ENCODE measurements around the gene CELSR1.

Gene CELSR1

GRCh38 chr22:46459347-46460065 is 77.9 kb downstream of the CELSR1 start:
- no peak for DNase-seq (ENCODE audit: low spot score)

GRCh38 chr22:46458525-46458924 is 78.9 kb downstream of the CELSR1 start:
- no peak for DNase-seq (ENCODE audit: low spot score)

GRCh38 chr22:46457502-46458488 is 79.6 kb downstream of the CELSR1 start:
- no peak for DNase-seq (ENCODE audit: low spot score)

- no peak for DNase-seq (ENCODE audit: low spot score)
These were observed 80.6 kb downstream of the CELSR1 start for GRCh38 chr22:46456818-46457163.

- no peak for DNase-seq (ENCODE audit: low spot score)
These were observed 82.0 kb downstream of the CELSR1 start for GRCh38 chr22:46455446-46455845.

GRCh38 chr22:46454504-46455269 is 82.7 kb downstream of the CELSR1 start:
- no peak for DNase-seq (ENCODE audit: low spot score)

GRCh38 chr22:46453829-46454503 is 83.5 kb downstream of the CELSR1 start:
- DNase-seq (ENCODE audit: low spot score), result no peak

GRCh38 chr22:46453006-46453828 is 84.2 kb downstream of the CELSR1 start:
- DNase-seq (ENCODE audit: low spot score), result peak; percentile 84

- DNase-seq (ENCODE audit: low spot score), result no peak
These were observed 85.0 kb downstream of the CELSR1 start for GRCh38 chr22:46452195-46453005.

- no peak for DNase-seq (ENCODE audit: low spot score)
These were observed 85.7 kb downstream of the CELSR1 start for GRCh38 chr22:46451741-46452140.

- DNase-seq (ENCODE audit: low spot score), result no peak
These were observed 86.4 kb downstream of the CELSR1 start for GRCh38 chr22:46450931-46451561.

- no peak for DNase-seq (ENCODE audit: low spot score)
These were observed 87.3 kb downstream of the CELSR1 start for GRCh38 chr22:46449974-46450745.

- no peak for DNase-seq (ENCODE audit: low spot score)
These were observed 88.2 kb downstream of the CELSR1 start for GRCh38 chr22:46449116-46449691.

GRCh38 chr22:46448333-46448732 is 89.1 kb downstream of the CELSR1 start:
- no peak for DNase-seq (ENCODE audit: low spot score)

GRCh38 chr22:46447906-46448305 is 89.5 kb downstream of the CELSR1 start:
- no peak for DNase-seq (ENCODE audit: low spot score)

- DNase-seq (ENCODE audit: low spot score), result no peak
These were observed 90.6 kb downstream of the CELSR1 start for GRCh38 chr22:46446799-46447198.

- DNase-seq (ENCODE audit: low spot score), result no peak
These were observed 91.5 kb downstream of the CELSR1 start for GRCh38 chr22:46445771-46446420.

- DNase-seq (ENCODE audit: low spot score), result peak; percentile 79
These were observed 93.0 kb downstream of the CELSR1 start for GRCh38 chr22:46444390-46444854.

Data from HuH-7 (cell line).